M059J (cell line): ENCODE measurements around the gene SLC7A8. TPM values are rescaled to one million over a fixed set of nuclear protein-coding genes. Genes with fewer than 3 reads are reported as not detected.

Source experiments
- DNase-seq: peaks from one replicate; pipeline ENCODE4 v3.0.0-alpha.2; 2012; ENCODE audit warnings: low read depth
- total RNA-seq: library from RNA; depleted of rRNA; stranded (reverse); fragments of >200 nt; shearing (Covaris generic); gene quantifications from 2 replicates; pipeline ENCODE4 v1.2.3, GENCODE V29; 2014

The SLC7A8 gene
- total RNA-seq, 1 experiment from 2014 or later, result 4.0 TPM

DNA sequence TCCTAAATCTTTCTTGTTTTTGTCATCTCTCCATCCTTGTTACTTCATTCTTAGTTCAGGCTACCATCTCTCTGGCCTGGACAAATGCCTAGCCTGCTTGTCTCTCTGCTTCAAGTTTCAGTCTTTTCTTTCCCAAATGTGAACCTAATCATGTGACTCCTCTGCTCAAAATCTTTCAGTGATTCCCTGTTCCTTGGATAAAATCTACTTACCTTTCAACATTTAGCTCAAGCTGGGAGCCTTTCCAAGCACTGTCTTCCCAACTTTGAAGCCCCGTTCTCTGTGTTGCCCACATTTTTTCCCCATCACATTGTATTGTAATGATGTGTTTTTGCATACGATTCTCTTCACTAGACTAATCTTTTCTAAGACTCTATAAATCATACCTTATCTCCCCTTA lies 24.7 kb downstream of the SLC7A8 start:
- no peak for DNase-seq

DNA sequence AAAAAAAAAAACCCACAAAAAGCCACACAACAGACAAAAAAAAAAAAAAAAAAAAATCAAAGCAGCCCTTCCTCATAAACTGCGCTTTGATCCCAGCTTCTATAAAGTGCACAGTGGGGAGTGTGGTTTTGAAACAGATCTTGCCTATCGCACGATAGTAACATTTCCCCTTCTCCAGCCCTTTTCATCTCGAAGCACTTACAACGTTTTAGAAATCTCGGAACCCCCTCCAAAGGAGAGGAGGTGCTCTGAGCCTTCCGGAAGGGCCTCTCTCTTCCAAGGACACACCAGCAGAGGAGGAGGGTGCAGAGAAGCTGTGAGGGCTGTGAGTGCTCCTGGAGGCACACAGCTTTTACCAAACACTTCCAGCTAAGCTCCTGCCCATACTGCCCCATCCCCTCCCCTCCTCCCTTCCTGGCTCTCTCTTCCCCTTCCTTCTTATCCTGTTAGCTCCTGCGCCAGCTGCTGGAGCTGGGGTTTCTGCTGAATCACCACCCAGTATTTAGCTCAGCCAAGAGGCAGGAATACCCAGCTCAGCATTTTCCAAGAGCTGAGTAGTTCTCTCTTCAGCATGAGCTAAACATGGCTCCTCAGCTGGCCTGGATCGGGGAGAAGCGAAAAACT lies 28.4 kb downstream of the SLC7A8 start:
- DNase-seq, result peak; percentile 89

- DNase-seq, result peak; percentile 83
These were observed 29.3 kb downstream of the SLC7A8 start for GRCh38 chr14:23153851-23154796.

GRCh38 chr14:23151342-23151741 lies 32.1 kb downstream of the SLC7A8 start:
- no peak for DNase-seq

GRCh38 chr14:23149745-23150144 lies 33.7 kb downstream of the SLC7A8 start:
- DNase-seq, result no peak

DNA sequence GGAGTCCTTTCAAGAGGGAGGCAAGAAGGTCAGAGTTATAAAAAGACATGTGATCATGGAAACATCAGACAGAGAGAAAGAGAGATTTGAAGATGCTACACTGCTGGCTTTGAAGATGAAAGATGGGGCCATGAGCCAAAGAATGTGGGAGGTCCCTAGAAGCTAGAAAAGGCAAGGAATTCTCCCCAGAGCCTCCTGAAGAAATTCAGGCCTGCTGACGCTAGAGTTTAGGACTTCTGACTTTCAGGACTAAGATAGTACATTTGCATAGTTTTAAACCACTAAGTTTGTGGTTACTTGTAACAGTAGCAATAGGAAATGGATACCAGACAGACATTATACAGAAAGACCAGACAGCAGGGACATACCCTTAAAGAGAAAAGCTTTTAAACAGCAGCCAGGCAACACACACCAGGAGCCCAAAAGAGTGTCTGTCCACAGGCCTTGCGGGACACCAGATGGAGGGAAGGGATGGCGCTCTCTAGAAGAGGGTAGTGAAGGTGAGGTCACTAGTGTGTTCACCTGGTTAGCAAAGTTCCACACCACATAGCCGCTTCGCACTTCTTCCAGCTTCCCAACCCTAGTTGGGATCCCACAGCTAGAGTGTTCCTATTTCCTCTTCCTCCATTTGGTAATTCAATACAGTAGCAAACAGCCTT lies 34.7 kb downstream of the SLC7A8 start:
- no peak for DNase-seq

DNA sequence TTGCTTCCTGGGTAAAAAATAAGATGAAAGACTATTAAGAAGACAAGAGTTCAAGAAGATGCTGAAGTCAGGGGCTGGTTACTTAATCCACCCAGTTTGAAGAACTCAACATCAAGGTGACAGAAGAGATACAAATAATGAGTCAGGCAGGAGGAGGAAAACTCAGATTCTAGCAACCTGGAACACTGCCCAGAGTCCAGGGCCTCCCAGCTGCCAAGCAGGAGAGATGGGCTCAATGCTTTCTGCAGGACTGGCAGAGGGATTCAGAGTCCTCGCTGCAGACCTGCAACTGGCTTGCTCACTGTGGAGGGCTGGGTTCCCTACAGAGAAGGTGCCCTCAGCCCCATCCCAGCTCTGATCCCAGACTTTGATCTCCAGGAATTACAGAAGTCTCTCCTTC lies 35.8 kb downstream of the SLC7A8 start:
- peak; percentile 81 for DNase-seq

DNA sequence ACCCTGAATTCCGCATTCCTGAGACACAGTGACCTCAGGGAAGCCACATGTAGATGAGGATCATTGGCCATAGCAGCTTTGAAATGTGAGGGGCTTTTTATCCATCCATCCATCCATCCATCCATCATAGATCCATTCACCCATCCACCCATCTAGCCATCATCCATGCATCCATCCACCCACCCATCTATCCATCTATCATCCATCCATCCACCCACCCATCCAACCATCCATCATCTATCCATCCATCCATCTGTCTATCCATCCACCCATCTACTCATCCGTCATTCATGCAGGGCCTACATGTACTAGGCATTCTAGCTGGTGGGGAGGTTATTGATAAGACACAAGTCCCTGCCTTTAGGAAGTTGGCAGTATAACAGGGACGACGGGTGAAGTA lies 36.5 kb downstream of the SLC7A8 start:
- no peak for DNase-seq

DNA sequence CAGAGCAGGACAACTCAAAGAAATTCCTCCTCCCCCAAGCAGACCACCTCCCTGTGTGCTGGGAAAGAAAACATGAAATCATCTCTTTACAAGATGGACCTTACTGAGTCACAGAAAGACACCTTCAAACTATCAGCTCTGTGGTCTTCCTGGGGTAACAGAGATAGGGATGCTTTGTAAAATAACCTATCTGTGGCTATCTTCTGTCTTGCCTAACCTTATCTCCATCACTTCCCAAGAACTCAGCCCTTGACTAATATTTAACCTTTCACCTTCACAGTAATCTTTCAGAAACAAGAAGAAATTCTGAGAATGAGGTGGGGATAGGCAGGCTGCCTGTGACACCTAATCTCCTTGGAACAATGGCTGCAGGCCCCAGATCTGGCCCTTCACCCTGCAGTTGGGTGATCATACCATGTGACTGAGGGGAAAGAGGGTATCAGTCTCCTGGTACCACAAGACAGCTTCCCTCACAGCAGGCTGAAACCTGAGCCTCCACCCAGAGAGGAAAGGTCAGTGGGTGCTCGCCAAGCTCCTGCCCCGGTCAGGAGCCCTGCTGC lies 37.0 kb downstream of the SLC7A8 start:
- no peak for DNase-seq

- DNase-seq, result no peak
These were observed 37.6 kb downstream of the SLC7A8 start for GRCh38 chr14:23145794-23146350.

DNA sequence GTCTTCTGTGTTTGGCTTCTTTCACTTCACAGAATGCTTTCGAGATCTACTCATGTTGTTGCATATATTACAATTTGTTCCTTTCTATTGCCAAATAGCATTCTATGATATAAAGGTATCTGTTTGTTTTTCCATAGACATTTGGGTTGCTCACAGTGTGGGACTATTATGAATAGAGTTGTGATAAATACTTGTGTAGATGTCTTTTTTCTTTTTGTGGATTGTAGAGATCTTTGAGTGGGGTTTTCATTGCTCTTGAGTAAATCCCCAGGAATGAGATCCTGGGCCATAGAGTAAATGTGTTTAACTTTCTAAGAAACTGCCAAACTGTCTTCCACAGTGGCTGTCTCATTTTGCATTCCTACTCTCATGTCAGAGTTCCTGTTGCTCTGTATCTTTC lies 39.5 kb downstream of the SLC7A8 start:
- no peak for DNase-seq

- no peak for DNase-seq
These were observed 40.6 kb downstream of the SLC7A8 start for GRCh38 chr14:23142826-23143225.

DNA sequence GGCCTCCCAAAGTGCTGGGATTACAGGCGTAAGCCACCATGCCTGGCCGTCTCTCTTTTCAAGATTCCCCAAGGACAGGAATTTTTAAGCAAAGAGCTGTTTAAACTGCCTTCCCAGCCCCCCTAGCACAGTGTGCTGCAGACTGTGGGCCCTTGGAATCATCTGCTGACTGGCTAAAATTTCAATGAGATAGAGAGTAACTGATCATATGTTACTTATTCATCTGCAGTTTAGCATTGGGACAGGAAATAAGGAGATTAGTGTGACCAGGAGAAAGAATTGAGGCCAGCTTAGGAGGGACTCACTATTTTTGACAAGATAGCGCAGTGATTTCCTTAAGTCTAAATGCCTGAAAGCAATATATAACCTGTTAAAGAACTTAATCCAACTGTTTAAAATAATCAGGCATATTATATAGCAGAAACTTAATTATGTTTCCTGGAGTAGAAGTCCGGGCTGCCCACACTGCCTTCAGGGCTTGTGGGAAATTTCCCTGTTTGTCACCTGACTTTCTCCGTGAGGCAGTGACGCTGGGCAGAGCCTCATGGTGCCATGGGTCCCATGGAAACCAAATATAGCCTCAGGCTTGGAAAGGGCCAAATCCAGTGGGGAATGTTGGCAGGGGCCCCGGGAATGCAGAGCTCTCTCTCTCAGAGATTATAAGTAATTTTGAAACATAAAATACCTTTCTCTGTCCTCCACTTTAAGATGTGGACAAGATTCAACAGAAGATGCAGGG lies 41.6 kb downstream of the SLC7A8 start:
- peak; percentile 97 for DNase-seq

GRCh38 chr14:23140371-23140770 lies 43.1 kb downstream of the SLC7A8 start:
- no peak for DNase-seq

GRCh38 chr14:23139874-23140273 lies 43.6 kb downstream of the SLC7A8 start:
- DNase-seq, result no peak

DNA sequence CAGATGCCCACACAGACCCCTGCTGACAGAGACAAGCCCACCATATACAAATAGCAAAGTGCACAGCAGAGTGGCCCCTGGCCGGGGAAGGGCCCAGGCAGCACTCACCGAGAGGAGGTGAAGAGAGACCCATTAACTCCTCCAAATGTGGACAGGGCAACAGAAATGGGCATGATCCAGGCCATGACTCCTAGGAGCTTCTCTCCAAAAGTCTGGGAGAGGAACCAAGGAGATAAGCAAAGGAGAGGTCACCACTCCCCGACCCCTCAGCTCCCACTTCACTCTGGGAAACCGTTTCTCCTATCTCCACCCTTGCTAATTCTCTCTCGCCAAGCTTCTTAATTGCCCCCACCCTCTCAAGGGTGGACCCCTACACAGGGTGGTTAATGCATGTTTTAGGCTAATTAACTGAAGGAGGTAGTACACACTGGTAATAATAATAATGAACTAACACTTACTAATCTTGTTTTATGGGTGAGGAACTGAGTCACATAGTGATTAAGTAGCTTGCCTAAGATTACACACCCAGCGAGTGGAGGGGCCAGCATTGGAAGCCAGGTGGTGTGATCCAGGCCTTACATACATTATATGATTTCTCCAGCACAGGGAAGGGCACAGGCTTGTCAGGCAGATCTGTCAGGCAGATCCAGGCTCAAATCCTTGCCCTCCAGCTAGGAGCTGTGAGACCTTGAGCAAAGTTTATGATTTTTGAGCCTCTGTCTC lies 45.5 kb downstream of the SLC7A8 start:
- no peak for DNase-seq

DNA sequence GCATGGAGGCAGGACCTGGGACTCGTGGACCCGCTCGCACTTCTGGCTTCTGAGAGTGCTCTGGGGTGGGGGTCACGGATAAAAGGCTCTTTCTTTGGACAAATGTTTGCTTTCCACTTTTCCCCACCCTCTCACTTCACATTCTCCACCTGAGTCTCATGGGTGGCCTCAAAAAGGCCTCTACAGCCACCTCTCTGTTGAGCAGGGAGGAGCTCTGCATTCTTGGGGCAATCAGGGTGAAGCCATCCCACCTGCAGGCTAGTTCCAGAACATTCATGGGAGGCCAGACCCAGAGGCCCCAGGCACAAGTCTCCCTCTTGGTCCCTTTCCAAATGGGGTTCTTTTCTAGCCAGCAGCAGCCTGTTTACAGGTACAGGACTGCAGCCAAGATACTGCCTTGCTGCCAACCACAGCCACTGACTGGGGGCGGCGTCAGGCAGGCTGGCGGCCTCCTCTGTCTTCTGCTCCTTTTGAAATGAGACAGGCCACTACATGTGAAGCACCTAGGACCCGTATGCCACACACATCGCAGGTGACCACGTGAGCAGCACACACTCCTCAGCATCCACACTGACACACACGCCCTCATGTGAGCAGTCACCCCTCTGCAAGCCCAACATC lies 46.2 kb downstream of the SLC7A8 start:
- DNase-seq, result peak; percentile 69

DNA sequence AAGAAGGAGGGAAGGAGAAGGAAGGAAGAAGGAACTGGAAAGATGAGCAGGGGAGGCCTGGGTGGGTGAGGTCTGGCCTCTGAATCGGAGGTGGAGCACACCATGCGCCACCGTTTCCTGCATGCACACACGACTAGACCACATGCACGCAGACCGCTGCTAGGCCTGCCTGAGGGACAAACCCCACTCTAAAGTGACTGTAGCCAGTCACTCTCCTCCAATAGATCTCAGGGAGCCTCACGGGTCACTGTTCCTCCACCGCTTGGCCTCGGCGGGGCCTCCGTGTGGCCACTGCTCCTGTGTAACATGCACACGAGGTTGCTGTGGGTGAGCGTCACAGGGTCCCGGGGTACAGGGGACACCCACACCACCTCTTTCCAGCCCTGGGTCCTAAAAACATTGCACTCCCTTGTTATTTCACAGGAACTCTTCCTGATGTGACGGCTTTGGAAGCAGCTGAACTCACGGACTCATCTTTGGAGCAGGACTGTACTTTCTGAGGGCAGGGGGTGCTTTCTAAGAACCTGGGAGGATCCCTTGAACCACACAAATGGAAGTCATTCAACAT lies 46.8 kb downstream of the SLC7A8 start:
- no peak for DNase-seq

- no peak for DNase-seq
These were observed 50.5 kb downstream of the SLC7A8 start for GRCh38 chr14:23132970-23133369.

GRCh38 chr14:23131482-23131881 lies 52.0 kb downstream of the SLC7A8 start:
- DNase-seq, result no peak
